GM19372 (cell line): Measurements from ENCODE around the gene SIRT7.
"Not testable (repeated sequence)": the region's sequence is repeated elsewhere in the genome, so short reads cannot be mapped to it uniquely, and the experiment has no call there.

ENCODE experiments used
- ATAC-seq: cut with Tn5 transposase; IDR thresholded peaks from one replicate; pipeline ENCODE4 v1.9.1; 2021; ENCODE audit warnings: mild to moderate bottlenecking, low read depth, moderate library complexity; ENCODE audit not compliant: unreplicated experiment

Gene SIRT7

DNA sequence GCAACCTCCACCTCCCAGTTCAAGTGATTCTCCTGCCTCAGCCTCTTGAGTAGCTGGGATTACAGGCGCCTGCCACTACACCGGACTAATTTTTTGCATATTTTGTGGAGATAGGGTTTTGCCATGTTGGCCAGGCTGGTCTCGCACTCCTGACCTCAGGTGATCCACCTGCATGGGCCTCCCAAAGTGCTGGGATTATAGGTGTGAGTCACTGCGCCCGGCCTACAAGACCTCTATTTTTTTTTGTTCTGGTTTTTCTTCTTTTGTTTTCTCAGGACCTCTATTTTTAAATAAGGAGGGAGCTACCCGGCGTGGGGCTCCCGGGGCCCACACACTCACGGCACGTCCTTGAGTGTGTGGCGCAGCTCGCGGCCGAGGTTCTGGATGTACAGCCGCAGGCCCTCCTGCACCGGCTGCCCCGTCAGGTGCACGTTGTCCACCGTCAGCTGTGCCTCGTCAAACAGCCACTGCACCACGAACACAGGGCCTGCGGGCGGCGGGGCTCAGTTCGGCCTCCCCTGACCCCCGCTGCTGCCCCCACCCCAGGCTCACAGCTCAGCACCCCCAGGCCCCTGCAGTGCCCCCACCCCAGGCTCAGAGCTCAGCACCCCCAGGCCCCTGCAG, 37.2 kb upstream of the SIRT7 start:
- no peak for ATAC-seq

DNA sequence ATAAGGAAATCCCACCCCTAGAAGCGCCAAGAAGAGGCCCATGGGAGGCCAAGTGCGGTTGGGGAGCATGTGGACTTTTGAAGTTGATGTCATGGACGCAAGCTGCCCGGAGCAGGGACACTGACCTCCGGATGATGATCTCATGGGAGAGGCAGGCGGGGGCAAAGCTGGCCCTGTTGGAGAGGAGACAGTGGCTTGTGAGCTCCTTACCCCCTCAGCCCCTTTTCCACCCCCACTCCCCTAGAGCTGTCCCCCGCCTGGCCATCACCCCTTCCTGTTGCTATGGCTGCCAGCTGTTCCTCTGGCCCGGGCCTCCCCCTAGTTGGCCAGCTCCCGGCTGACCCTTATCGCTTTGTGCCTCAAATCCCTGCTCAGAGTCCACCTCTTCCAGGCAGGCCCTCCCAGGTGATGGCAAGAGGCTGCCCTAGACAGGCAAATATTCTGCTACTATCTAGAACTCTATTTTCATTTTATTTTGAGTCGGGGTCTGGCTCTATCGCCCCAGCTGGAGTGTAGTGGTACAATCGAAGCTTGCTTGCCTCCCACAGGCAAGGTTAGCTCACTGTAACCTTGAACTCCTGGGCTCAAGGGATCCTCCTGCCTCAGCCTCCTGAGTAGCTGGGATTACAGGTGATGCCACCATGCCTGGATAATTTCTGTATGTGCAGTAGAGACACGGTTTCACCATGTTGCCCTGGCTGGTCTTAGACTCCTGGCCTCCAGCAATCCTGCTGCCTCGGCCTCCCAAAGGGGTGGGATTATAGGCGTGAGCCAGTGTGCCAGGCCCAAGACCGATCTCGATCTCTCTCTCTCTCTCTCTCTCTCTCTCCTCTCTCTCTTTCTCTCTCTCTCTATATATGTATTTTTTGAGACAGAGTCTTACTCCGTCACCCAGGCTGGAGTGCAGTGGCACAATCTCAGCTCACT, 36.4 kb upstream of the SIRT7 start:
- ATAC-seq: no peak

- ATAC-seq: not testable (repeated sequence)
Measured at GRCh38 chr17:81953443-81953842, 35.5 kb upstream of the SIRT7 start.

GRCh38 chr17:81952792-81953228, 34.8 kb upstream of the SIRT7 start:
- ATAC-seq: no peak

GRCh38 chr17:81951785-81952684, 34.1 kb upstream of the SIRT7 start:
- ATAC-seq: no peak

GRCh38 chr17:81950501-81950900, 32.5 kb upstream of the SIRT7 start:
- ATAC-seq: no peak

GRCh38 chr17:81948635-81949378, 30.8 kb upstream of the SIRT7 start:
- no peak for ATAC-seq

DNA sequence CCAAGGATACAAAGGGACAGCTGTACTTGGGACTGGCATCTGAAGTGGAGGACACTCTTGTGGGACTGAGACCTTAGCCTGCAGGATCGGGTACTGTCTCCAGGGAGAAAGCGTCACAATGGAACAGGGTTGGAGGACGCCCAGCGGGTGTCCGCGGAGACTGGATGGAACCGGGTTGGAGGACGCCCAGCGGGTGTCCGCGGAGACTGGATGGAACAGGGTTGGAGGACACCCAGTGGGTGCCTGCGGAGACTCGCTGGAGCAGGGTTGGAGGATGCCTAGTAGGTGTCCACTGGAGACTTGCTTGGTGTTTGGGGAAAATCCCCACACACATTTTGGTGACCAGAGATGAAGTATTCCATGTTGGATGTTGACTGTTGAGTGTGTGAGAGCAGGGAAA, 29.2 kb upstream of the SIRT7 start, which contains the start of gene MYADML2:
MYADML2 (minus strand) TSS at position 45 of the 400 bp plus-strand sequence. CDS start 5,492 bp downstream, outside the sequence.
- ATAC-seq: no peak

- no peak for ATAC-seq
Measured at GRCh38 chr17:81944858-81945257, 26.9 kb upstream of the SIRT7 start.

- ATAC-seq: no peak
Measured at GRCh38 chr17:81942167-81942553, 24.2 kb upstream of the SIRT7 start.

- ATAC-seq: no peak
Measured at GRCh38 chr17:81941484-81942166, 23.6 kb upstream of the SIRT7 start.

DNA sequence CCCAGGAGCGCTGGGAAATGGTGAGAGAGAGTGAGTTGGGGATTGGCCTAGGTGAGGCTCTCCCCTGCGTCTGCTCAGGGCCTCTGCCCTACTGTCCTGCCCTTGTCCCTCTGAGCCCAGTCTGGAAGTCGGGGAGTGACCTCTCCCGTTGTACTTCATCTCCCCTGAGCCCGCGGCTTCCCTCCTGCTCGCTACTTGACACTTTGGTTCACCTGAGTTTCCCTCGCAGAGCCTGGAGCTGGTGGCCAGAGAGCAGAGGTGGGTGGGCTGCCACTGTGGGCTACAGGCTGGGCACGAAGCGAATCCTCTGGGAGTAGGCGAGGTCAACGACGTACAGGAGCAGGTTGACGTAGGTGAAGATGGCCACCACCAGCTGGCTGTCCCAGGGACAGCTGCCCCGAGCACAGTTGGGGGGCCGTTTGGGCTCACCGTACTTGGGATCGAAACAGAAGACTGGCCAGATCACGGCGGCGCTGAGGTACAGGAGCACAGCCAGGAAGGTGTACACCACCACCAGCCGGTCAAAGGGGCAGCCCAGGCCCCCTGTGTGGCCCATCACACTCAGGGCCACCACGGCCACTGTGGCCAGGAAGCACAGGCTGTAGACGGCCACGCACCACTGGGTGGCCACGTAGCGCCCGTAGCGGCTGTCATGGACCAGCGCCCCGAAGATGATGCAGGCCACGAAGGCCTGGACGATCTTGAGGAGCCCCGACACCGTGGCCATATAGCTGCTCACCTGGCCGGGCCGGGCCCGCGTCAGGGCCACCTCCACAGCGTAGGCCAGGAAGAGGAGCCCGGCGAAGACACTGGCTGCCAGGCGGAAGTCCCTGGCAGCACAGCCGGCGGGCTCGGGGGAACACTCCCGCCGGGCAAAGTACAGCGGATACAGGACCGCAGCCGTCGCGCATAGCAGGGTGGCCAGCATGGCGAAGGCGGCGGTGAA, 22.8 kb upstream of the SIRT7 start:
- ATAC-seq: no peak

DNA sequence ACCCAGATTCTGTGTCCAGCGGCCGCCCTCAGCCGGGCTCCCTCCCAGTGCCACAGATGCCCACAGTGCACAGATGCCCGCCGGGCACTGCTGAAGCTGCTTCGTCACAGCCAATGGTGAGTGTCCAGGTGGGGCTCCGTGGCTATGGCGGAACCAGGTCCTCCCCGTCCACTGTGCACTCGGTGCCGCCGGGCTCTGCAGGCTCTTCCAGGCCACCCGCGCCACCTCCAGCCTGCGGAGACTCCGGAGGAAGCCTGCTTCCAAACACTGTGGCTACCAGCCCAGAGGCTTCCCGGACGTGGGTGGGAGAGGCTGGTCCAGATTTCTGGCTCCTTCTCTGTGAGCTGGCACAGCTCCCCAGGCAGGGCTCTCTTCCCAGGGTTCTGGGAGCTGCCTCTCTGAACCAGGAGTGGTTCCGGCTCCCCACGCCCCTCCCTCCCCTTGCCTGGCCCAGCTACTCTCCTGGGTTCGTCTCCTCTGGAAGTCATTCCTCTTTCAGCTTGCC, 22.0 kb upstream of the SIRT7 start:
- ATAC-seq: no peak

DNA sequence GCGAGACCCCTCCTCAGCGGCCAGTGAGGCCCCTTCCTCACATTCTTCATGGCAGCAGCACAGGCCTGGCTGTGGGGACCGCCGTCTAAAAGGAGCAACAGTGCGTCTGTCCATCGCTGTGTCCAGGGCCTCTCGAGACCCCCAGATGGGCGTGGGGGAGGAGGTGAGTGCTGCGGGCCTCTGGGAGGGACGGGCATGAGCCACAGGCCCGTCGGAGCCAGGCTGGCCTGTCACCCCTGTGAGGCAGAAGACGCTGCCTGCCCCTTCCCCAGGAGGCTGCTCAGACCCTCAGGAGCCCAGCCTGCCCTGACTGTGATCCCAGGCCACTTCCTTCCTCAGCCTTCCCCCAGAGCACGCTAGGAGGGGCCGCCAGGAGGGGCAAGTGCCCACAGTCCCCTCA, 21.2 kb upstream of the SIRT7 start:
- no peak for ATAC-seq

DNA sequence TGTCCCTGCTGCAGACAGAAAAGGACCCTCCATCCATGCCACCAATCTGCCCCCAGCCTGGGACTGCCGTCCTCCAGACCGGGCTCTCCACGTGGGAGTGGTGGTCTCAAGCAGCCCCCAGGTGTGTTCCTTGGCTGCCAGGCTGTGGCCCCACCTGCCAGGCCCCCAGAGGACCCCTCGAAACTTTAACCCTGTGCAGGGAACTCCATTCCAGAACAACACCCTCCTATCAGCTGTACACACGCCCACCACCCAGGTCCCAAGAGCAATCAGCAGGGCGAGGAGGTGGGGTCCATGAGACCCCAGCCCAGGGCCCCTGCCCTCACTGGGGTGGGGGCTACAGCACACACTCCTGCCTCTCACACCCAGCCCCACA, 17.7 kb upstream of the SIRT7 start:
- ATAC-seq: no peak

DNA sequence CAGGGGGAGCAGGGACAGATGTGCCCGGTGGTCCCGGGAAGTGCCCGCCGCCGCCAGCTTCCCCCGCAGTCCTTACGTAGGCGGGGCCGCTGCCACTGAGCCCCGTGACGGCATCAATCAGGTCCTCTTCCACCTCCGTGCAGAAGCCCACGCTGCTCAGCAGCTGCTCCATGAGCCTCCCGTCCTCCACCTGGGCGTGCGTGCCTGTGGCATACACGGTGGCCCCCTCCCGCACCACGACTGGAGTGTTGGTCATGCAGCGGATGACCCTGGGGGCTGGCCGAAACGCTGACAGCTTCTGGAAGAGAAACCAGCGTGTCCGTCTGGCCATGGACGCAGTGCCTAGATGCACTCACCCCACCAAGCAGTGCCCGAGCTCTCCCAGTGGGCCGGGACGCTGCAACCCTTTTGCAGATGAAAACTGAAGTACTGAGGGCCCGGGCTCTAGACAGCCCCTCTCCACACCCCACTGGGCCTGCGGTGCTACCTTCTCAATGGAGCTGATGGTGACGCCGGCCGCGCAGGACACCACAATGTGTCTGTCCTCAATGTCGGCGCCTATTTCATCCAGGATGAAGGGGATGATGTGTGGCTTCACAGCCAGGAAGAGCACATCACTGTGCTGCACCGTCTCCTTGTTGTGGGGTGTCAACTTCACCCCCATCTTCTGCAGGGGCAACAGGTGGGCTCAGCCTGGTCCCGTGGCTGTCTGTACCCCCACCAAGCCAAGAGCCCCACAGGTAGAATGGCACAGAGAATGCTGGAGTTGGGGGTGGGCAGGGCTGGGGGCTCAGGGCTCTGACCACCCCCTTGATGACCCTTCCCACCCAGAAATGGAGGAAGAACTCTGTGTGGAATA, 17.1 kb upstream of the SIRT7 start:
- no peak for ATAC-seq

DNA sequence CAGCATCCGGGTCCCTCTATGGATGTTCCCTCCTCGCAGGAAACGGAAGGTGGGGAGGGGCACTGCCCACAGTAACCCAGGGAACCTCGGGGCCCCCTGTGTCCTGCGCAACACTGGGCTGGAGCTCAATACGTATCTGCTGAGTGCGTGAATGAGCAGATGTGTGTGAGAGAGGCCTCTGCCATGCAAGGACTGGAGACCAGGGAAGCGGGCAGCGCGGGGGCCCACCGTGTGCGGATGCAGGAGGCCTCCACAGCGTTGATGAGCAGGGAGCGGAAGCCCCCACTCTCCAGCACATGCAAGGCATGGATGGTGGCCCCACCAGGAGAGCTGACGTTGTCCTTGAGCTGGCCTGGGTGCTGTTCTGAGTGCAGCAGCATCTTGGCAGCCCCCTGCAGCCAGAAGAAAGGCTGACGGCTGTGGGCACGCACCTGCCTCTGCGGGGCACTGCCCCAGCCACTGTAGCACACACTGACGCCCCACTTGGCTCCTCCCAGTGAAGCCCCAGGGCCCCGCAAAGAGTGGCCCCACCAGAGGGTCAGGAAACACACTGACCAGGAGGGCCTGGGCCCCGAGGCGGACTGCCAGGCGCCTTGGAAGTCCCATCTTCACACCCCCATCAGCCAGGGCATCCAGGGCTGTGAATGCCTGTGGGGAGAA, 16.3 kb upstream of the SIRT7 start:
- ATAC-seq: no peak
